Measurements from ENCODE around the gene TP53TG3D.
"Not testable (repeated sequence)": the region's sequence is repeated elsewhere in the genome, so short reads cannot be mapped to it uniquely, and the experiment has no call there.

Gene TP53TG3D

GRCh38 chr16:32289197-32289596, 36.1 kb downstream of the TP53TG3D start:
- not testable (repeated sequence) for H3K4me1 ChIP-seq (ENCODE audit: control insufficient read depth, insufficient read depth, low read length); H3K27ac ChIP-seq (ENCODE audit: insufficient read depth, low read depth, low read length, poor library complexity, severe bottlenecking); H3K4me3 ChIP-seq (ENCODE audit: insufficient read depth, low read depth, low read length); H3K36me3 ChIP-seq (ENCODE audit: control insufficient read depth, insufficient read depth, low read length); H3K9me3 ChIP-seq (ENCODE audit: control insufficient read depth, low read length); H3K27me3 ChIP-seq (ENCODE audit: control insufficient read depth, insufficient read depth, low read length, poor library complexity, severe bottlenecking)
- 87 to 88% methylated on average over 2 of the region's 16 CpGs for WGBS, 2 experiments

- WGBS, 2 experiments = no CpG with 5 or more reads among the region's 4 CpGs
- not testable (repeated sequence) for H3K27me3 ChIP-seq (ENCODE audit: control insufficient read depth, insufficient read depth, low read length, poor library complexity, severe bottlenecking); H3K27ac ChIP-seq (ENCODE audit: insufficient read depth, low read depth, low read length, poor library complexity, severe bottlenecking)
Observed at GRCh38 chr16:32302776-32303175, 49.7 kb downstream of the TP53TG3D start.

More at GRCh38 chr16:32302776-32303175, 49.7 kb downstream of the TP53TG3D start:
- not testable (repeated sequence) for H3K9me3 ChIP-seq (ENCODE audit: control insufficient read depth, low read length); H3K4me1 ChIP-seq (ENCODE audit: control insufficient read depth, insufficient read depth, low read length); H3K4me3 ChIP-seq (ENCODE audit: insufficient read depth, low read depth, low read length); H3K36me3 ChIP-seq (ENCODE audit: control insufficient read depth, insufficient read depth, low read length)
